Measurements from ENCODE around the gene MED13L.
A peak's percentile ranks its signal among the peaks of the same experiment; 100 is the strongest.

The MED13L gene

GRCh38 chr12:116206828-116207227, 70.7 kb downstream of the MED13L start:
- DNase-seq, result no peak

- no peak for DNase-seq
These were observed 72.7 kb downstream of the MED13L start for GRCh38 chr12:116204785-116205184.

GRCh38 chr12:116204169-116204568, 73.3 kb downstream of the MED13L start:
- no peak for DNase-seq

- no peak for DNase-seq
These were observed 74.6 kb downstream of the MED13L start for GRCh38 chr12:116202940-116203339.

- DNase-seq, result no peak
These were observed 75.1 kb downstream of the MED13L start for GRCh38 chr12:116202433-116202832.

- no peak for DNase-seq
These were observed 75.6 kb downstream of the MED13L start for GRCh38 chr12:116201908-116202307.

GRCh38 chr12:116201359-116201758, 76.1 kb downstream of the MED13L start:
- DNase-seq, result no peak

GRCh38 chr12:116200812-116201211, 76.7 kb downstream of the MED13L start:
- no peak for DNase-seq

- no peak for DNase-seq
These were observed 78.3 kb downstream of the MED13L start for GRCh38 chr12:116199160-116199706.

- no peak for DNase-seq
These were observed 80.5 kb downstream of the MED13L start for GRCh38 chr12:116196752-116197718.

GRCh38 chr12:116196226-116196625, 81.3 kb downstream of the MED13L start:
- DNase-seq, result no peak

GRCh38 chr12:116194935-116195431, 82.5 kb downstream of the MED13L start:
- DNase-seq, result peak in 2 of 4 experiments; percentile 2 to 12

GRCh38 chr12:116189692-116190091, 87.8 kb downstream of the MED13L start:
- no peak for DNase-seq

GRCh38 chr12:116188581-116188980, 88.9 kb downstream of the MED13L start:
- DNase-seq, result no peak

GRCh38 chr12:116187151-116187511, 90.4 kb downstream of the MED13L start:
- DNase-seq, result no peak

- DNase-seq, result no peak
These were observed 90.9 kb downstream of the MED13L start for GRCh38 chr12:116186482-116187150.

- no peak for DNase-seq
These were observed 92.7 kb downstream of the MED13L start for GRCh38 chr12:116184763-116185162.

GRCh38 chr12:116183741-116184141, 93.8 kb downstream of the MED13L start:
- no peak for DNase-seq

- no peak for DNase-seq
These were observed 95.0 kb downstream of the MED13L start for GRCh38 chr12:116182359-116183063.

GRCh38 chr12:116180448-116180847, 97.0 kb downstream of the MED13L start:
- DNase-seq, result no peak

- no peak for DNase-seq
These were observed 98.1 kb downstream of the MED13L start for GRCh38 chr12:116179384-116179783.

GRCh38 chr12:116177017-116177416, 100.5 kb downstream of the MED13L start:
- no peak for DNase-seq

- DNase-seq, result no peak
These were observed 102.6 kb downstream of the MED13L start for GRCh38 chr12:116174904-116175303.
